Lung (tissue), 12 donors: ENCODE data around the gene THSD7B. TPM values are rescaled to one million over a fixed set of nuclear protein-coding genes. Genes with fewer than 3 reads are reported as not detected.

ENCODE experiments used
- ATAC-seq: fragments of 200-7000 bp; cut with Tn5 transposase; one replicate; pipeline ENCODE4 v1.9.1; 2020; ENCODE audit warnings: moderate number of reproducible peaks; ENCODE audit not compliant: insufficient read depth, low FRiP score
- DNase-seq, 3 donors: peaks; one replicate each; pipeline ENCODE4 v3.0.0-alpha.2; 2013 to 2017
- H3K27ac ChIP-seq, 2 donors: one replicate each; pipeline ENCODE4 v1.5.1; 2013; ENCODE audit warnings: mild to moderate bottlenecking in 2 of 2, moderate library complexity in 2 of 2, control low read depth in 1 of 2, inconsistent platforms in 1 of 2, low read depth in 1 of 2, low read length in 1 of 2
- H3K27me3 ChIP-seq, 3 donors: one replicate each; pipeline ENCODE4 v1.5.1; 2013; ENCODE audit warnings: low read length in 2 of 3; ENCODE audit not compliant: control insufficient read depth in 3 of 3, insufficient read depth in 3 of 3
- H3K36me3 ChIP-seq, 4 donors: one replicate each; pipeline ENCODE4 v1.5.1; 2013; ENCODE audit warnings: low read length in 4 of 4, mild to moderate bottlenecking in 1 of 4, moderate library complexity in 1 of 4; ENCODE audit not compliant: control insufficient read depth in 4 of 4, insufficient read depth in 4 of 4
- H3K4me1 ChIP-seq, 5 donors: one replicate each; pipeline ENCODE4 v1.5.1; 2013; ENCODE audit warnings: low read length in 5 of 5, mild to moderate bottlenecking in 2 of 5, moderate library complexity in 1 of 5; ENCODE audit not compliant: control insufficient read depth in 5 of 5, insufficient read depth in 5 of 5
- H3K4me3 ChIP-seq: one replicate; pipeline ENCODE4 v1.5.1; 2013; ENCODE audit warnings: mild to moderate bottlenecking, control low read depth, moderate library complexity
- H3K9ac ChIP-seq, 2 donors: one replicate each; pipeline ENCODE4 v1.5.1; 2013; ENCODE audit warnings: low read length in 2 of 2, control low read depth in 1 of 2; ENCODE audit not compliant: insufficient read depth in 1 of 2
- H3K9me3 ChIP-seq, 4 donors: one replicate each; pipeline ENCODE4 v1.5.1; 2013; ENCODE audit warnings: low read length in 3 of 4, mild to moderate bottlenecking in 1 of 4, moderate library complexity in 1 of 4; ENCODE audit not compliant: control insufficient read depth in 4 of 4, insufficient read depth in 3 of 4
- CTCF ChIP-seq: IDR thresholded peaks from 2 replicates; pipeline ENCODE4 v1.5.1; 2012; ENCODE audit warnings: mild to moderate bottlenecking; ENCODE audit errors: control extremely low read depth, extremely low read depth
- WGBS, 2 donors: extraction: QIAGEN DNeasy Blood & Tissue Kit; methylation state at CpG; one replicate each; pipeline ENCODE4 v1.1.7; 2013; 5-methylcytosine and 5-hydroxymethylcytosine counted together
- polyA plus RNA-seq, 2 donors: library from polyadenylated mRNA; stranded (reverse); fragments of 200-250 nt; gene quantifications; one replicate each; pipeline ENCODE4 v1.2.1, GENCODE V29; 2013
- total RNA-seq, 2 donors: library from RNA; depleted of rRNA in 1 of 2; stranded (reverse); fragments of >200 nt in 1 of 2; gene quantifications; one replicate each; pipeline ENCODE4 v1.2.1, GENCODE V29; 2014 to 2021
- donor health status: control.
- donor health status: control.
- donor health status: Bipolar disorder and iron deficiency.
- donor health status: healthy.
- donor health status: DM: yes; HTN: yes; CAD: no.

The THSD7B gene
- total and polyA plus RNA-seq, 4 donors = 0.03 to 8.2 (median 0.14) TPM

GRCh38 chr2:137511526-137511925, 746.2 kb downstream of the THSD7B start:
- Histone ChIP-seq H3K36me3 (no peaks in the 10 kb centered on the region), H3K4me3 (no peak overlapping the region), H3K9ac (no peak overlapping the region), H3K4me1 (peaks cover 0 to 3% (median 0%) of the 10 kb centered on the region in 5 donors), H3K27me3 (no peaks in the 10 kb centered on the region), H3K9me3 (peaks cover 0 to 6% (median 1%) of the 10 kb centered on the region in 4 donors), H3K27ac (no peak overlapping the region)
- ATAC-seq (no peak), DNase-seq (no peak)
- 64 to 78% methylated on average over 1 of the region's 1 CpG for WGBS, 2 donors
- no peak for TF ChIP-seq CTCF

GRCh38 chr2:137521653-137522619, 756.6 kb downstream of the THSD7B start:
- Histone ChIP-seq H3K27me3 (no peaks in the 10 kb centered on the region), H3K27ac (no peak overlapping the region), H3K9me3 (peaks cover 0 to 4% (median 0%) of the 10 kb centered on the region in 4 donors), H3K36me3 (no peaks in the 10 kb centered on the region), H3K4me3 (no peak overlapping the region), H3K4me1 (no peaks in the 10 kb centered on the region), H3K9ac (no peak overlapping the region)
- 87 to 94% methylated on average over 2 of the region's 2 CpGs for WGBS, 2 donors
- no peak for DNase-seq
- TF ChIP-seq CTCF = no peak
- no peak for ATAC-seq

- no peak for TF ChIP-seq CTCF
- ATAC-seq (no peak), DNase-seq (no peak)
- H3K36me3 ChIP-seq = no peaks in the 10 kb centered on the region
- no peaks in the 10 kb centered on the region for H3K4me1 ChIP-seq
- no peak overlapping the region for H3K9ac ChIP-seq
- peaks cover 0 to 4% (median 0%) of the 10 kb centered on the region in 4 donors for H3K9me3 ChIP-seq
- H3K27ac ChIP-seq = no peak overlapping the region
- 72 to 83% methylated on average over 1 of the region's 1 CpG for WGBS, 2 donors
- no peak overlapping the region for H3K4me3 ChIP-seq
- no peaks in the 10 kb centered on the region for H3K27me3 ChIP-seq
These were observed 757.3 kb downstream of the THSD7B start for GRCh38 chr2:137522620-137523011.
